Heart left ventricle (tissue), 16 donors: Measurements from ENCODE around the gene NSUN2. TPM values are rescaled to one million over a fixed set of nuclear protein-coding genes. Genes with fewer than 3 reads are reported as not detected.

Experiments
- ATAC-seq, 4 donors: fragments of 200-7000 bp; cut with Tn5 transposase; one replicate each; pipeline ENCODE4 v1.9.1; 2020 to 2022; ENCODE audit warnings: moderate library complexity in 4 of 4, mild to moderate bottlenecking in 3 of 4, moderate number of reproducible peaks in 1 of 4
- DNase-seq, 5 donors: peaks; one replicate each; pipeline ENCODE4 v3.0.0-alpha.2; 2020
- H3K27ac ChIP-seq, 12 donors: fragments of 200-600 bp; sonication (generic) in 4 of 12; one replicate each; pipeline versions ENCODE4 v1.5.0 to v1.8.0; 2016 to 2022; ENCODE audit warnings: mild to moderate bottlenecking in 2 of 12
- H3K27me3 ChIP-seq, 9 donors: fragments of 200-600 bp; sonication (generic) in 2 of 9; one replicate each; pipeline versions ENCODE4 v1.5.1 to v1.8.0; 2016 to 2022; ENCODE audit warnings: mild to moderate bottlenecking in 3 of 9
- H3K36me3 ChIP-seq, 9 donors: fragments of 200-600 bp; sonication (generic) in 2 of 9; one replicate each; pipeline versions ENCODE4 v1.5.0 to v1.8.0; 2018 to 2022; ENCODE audit warnings: mild to moderate bottlenecking in 2 of 9
- H3K4me1 ChIP-seq, 12 donors: fragments of 200-600 bp; sonication (generic) in 4 of 12; one replicate each; pipeline versions ENCODE4 v1.5.0 to v1.8.0; 2016 to 2022; ENCODE audit warnings: mild to moderate bottlenecking in 3 of 12
- H3K4me3 ChIP-seq, 12 donors: fragments of 200-600 bp; sonication (generic) in 4 of 12; one replicate each; pipeline versions ENCODE4 v1.5.0 to v1.8.0; 2017 to 2022; ENCODE audit warnings: mild to moderate bottlenecking in 9 of 12, moderate library complexity in 4 of 12
- H3K9me3 ChIP-seq, 12 donors: fragments of 200-600 bp; sonication (generic) in 4 of 12; one replicate each; pipeline versions ENCODE4 v1.5.0 to v1.8.0; 2016 to 2022; ENCODE audit warnings: mild to moderate bottlenecking in 1 of 12
- POLR2A ChIP-seq, 2 donors: fragments of 450-650 bp; IDR thresholded peaks; one replicate each; pipeline ENCODE4 v1.6.1; 2017; ENCODE audit warnings: antibody characterized with exemption in 2 of 2, mild to moderate bottlenecking in 2 of 2, moderate library complexity in 2 of 2
- WGBS, 4 donors: extraction: QIAGEN DNeasy Blood & Tissue Kit in 2 of 4; methylation state at CpG; one replicate each; pipeline versions ENCODE4 v1.1.5 to v1.1.7; 2013 to 2018; 5-methylcytosine and 5-hydroxymethylcytosine counted together
- intact Hi-C, 10 donors: fragments of 100-400 bp; cut with DNase I; formaldehyde crosslinking; loops; one replicate each; pipeline versions ENCODE4 v1.11.1 to v1.14.2; 2022
- polyA plus RNA-seq, 2 donors: library from polyadenylated mRNA; stranded (reverse); fragments of 200-250 nt; gene quantifications; one replicate each; pipeline ENCODE4 v1.2.3, GENCODE V29; 2013
- total RNA-seq, 9 donors: library from RNA; depleted of rRNA in 2 of 9; stranded (reverse); fragments of >200 nt in 2 of 9; fragmentation: NEBNext Ultra II Directional in 3 of 9; extraction: Animal tissue kit (Norgen Biotek cat#: 25700) in 3 of 9; gene quantifications; one replicate each; pipeline versions ENCODE4 v1.1.0 to v1.2.4, GENCODE V29; 2016 to 2023
- TF ChIP-seq, protein P1 (sequence below), 12 donors: fragments of 200-600 bp; sonication (generic) in 4 of 12; IDR thresholded peaks; one replicate each; pipeline versions ENCODE4 v1.5.0 to v1.8.0; 2018 to 2022; ENCODE audit warnings: antibody characterized with exemption in 12 of 12, mild to moderate bottlenecking in 5 of 12
- donor health status: ischemic (EF 13 %, LVEDD 7.1; RV severe dilation, severe dysfunction).
- donor health status: healthy with polysubstance abuse.
- donor health status: DM: no; HTN: yes; CAD: no.
- donor health status: DM: no; HTN: no; CAD: no.
- donor health status: ischemic (EF 25% LVEDD 6.9; RV normal size, moderate dysfunction).
- donor health status: ischemic (EF 25% LVEDD 5.7; RV mildly dilated, moderate dysfunction).
- donor health status: healthy.
- donor health status: DM: yes; HTN: yes; CAD: no.
- donor health status: ischemic (EF 35%, LVEDD 5.7; RV mildly dilated, moderate dysfunction).
- donor health status: nonischemic (EF 11% LVEDD 7.7; RV severe dilation, severe dysfunction).
- donor health status: DM: yes; HTN: yes; CAD: no.
- donor health status: PGD.
- donor health status: ischemic (EF 29% LVEDD 5.4; RV normal size, mild dysfunction).
- donor health status: nonischemic (EF 23%, LVEDD 6.1; RV moderate dilation, normal function).

The NSUN2 gene
- total and polyA plus RNA-seq, 11 donors: 21.9 to 42.7 (median 34.0) TPM

DNA sequence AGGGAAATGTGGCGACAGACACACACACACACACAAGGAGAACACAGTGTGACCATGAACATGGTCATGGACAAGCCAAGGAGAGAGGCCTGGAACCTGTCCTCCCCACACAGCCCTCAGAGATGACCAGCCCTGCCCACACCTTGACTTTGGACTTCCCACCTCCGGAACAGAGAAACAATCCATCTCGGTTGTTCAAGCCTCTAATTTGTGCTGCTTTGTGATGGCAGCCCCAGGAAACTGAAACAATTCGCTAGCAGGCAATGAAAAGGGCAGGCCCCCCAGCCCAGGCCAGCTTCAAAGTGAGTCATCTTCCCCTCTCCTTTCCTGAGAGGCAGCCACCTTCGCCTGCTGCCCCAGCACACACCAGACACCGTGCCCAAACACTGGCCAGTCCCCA is 47.7 kb downstream of the NSUN2 start:
- TF ChIP-seq, protein P1, sequence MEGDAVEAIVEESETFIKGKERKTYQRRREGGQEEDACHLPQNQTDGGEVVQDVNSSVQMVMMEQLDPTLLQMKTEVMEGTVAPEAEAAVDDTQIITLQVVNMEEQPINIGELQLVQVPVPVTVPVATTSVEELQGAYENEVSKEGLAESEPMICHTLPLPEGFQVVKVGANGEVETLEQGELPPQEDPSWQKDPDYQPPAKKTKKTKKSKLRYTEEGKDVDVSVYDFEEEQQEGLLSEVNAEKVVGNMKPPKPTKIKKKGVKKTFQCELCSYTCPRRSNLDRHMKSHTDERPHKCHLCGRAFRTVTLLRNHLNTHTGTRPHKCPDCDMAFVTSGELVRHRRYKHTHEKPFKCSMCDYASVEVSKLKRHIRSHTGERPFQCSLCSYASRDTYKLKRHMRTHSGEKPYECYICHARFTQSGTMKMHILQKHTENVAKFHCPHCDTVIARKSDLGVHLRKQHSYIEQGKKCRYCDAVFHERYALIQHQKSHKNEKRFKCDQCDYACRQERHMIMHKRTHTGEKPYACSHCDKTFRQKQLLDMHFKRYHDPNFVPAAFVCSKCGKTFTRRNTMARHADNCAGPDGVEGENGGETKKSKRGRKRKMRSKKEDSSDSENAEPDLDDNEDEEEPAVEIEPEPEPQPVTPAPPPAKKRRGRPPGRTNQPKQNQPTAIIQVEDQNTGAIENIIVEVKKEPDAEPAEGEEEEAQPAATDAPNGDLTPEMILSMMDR (IDR thresholded peaks at IDR 0.05): no peak
- TF ChIP-seq POLR2A (IDR thresholded peaks at IDR 0.05): no peak
- Histone ChIP-seq H3K4me3 (no peak overlapping the region), H3K27ac (no peak overlapping the region), H3K9me3 (peaks cover 0 to 6% (median 0%) of the 10 kb centered on the region in 12 donors), H3K4me1 (peaks cover 0 to 15% (median 2%) of the 10 kb centered on the region in 12 donors), H3K36me3 (no peaks in the 10 kb centered on the region), H3K27me3 (peaks cover 0 to 28% (median 0%) of the 10 kb centered on the region in 9 donors)
- DNase-seq: no peak
- 57 to 80% (median 60%) methylated on average over 4 to 6 of the region's 6 CpGs for WGBS, 4 donors
- ATAC-seq: no peak
- intact Hi-C loops: loop anchor here in 2 of 10 donors (10.0 kb wide), 2 partner anchors 210 to 700 kb away; partner anchors contain the start of gene MED10 (in 1 of the 2)

DNA sequence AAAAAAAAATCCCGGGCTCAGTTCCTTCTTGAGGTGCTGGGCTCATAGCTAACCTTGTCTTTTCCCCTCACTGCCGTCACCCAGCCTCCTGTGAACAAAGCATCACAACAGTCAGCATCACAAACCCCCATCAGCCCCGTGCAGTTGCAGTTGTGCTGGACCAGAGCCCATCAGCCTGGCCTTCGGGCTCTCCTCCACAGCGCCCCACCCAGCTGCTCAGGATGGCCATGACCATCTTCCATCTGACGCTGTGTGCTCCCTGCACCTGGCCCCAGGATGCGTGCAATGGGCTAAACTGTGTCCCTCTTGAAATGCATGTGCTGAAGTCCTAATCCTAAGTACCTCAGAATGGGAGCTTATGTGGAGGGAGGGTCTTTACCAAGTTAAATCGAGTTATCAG is 48.1 kb downstream of the NSUN2 start:
- DNase-seq (no peak), ATAC-seq (no peak)
- intact Hi-C loops: loop anchor here in 4 of 10 donors (5.0 to 10.0 kb wide), 4 partner anchors 210 to 1092 kb away; partner anchors contain the start of gene MED10 (in 1 of the 4)
- Histone ChIP-seq H3K27ac (no peak overlapping the region), H3K36me3 (no peaks in the 10 kb centered on the region), H3K27me3 (peaks cover 0 to 30% (median 0%) of the 10 kb centered on the region in 9 donors), H3K4me3 (no peak overlapping the region), H3K9me3 (peaks cover 0 to 6% (median 0%) of the 10 kb centered on the region in 12 donors), H3K4me1 (peaks cover 0 to 15% (median 2%) of the 10 kb centered on the region in 12 donors)
- WGBS, 4 donors: 80 to 88% (median 83%) methylated on average over 7 to 8 of the region's 8 CpGs
- no peak for TF ChIP-seq POLR2A (IDR thresholded peaks at IDR 0.05)
- TF ChIP-seq, protein P1 (IDR thresholded peaks at IDR 0.05): no peak

DNA sequence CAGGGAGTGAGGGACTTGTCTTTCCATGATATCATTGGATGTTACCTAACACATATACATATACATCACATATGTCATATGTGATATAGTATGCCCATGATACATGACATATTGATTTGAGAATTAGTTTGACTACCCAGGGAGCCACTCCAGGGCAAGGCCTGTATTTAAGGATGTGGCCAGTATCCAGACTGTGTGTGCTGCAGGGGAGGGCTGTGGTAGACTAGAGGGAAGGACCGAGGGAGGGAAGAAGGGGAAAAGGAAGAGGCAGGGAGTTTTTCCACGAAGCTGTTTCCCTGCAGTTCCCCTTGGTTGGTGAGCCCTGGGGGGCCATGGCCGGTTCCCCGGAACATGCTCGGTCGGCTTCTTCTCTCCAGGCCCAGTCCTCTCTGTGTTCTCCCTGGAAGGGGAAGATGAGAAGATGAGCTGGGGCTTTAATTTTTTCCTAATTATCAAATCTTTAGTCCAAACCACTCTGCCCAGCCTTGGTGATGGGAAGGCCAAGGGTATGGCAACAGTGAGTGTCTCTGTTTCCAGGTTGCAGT is 48.7 kb downstream of the NSUN2 start:
- no peak for ATAC-seq
- H3K4me1 ChIP-seq: peaks cover 0 to 15% (median 2%) of the 10 kb centered on the region in 12 donors
- peaks cover 0 to 30% (median 0%) of the 10 kb centered on the region in 9 donors for H3K27me3 ChIP-seq
- peaks cover 0 to 6% (median 0%) of the 10 kb centered on the region in 12 donors for H3K9me3 ChIP-seq
- H3K27ac ChIP-seq: no peak overlapping the region
- intact Hi-C loops: loop anchor here in 4 of 10 donors (5.0 to 10.0 kb wide), 4 partner anchors 209 to 1092 kb away; partner anchors contain the start of gene MED10 (in 1 of the 4)
- no peaks in the 10 kb centered on the region for H3K36me3 ChIP-seq
- WGBS, 4 donors: 63 to 72% (median 67%) methylated on average over 6 of the region's 6 CpGs
- no peak for DNase-seq
- TF ChIP-seq, protein P1 (IDR thresholded peaks at IDR 0.05): no peak
- TF ChIP-seq POLR2A (IDR thresholded peaks at IDR 0.05): no peak
- no peak overlapping the region for H3K4me3 ChIP-seq

DNA sequence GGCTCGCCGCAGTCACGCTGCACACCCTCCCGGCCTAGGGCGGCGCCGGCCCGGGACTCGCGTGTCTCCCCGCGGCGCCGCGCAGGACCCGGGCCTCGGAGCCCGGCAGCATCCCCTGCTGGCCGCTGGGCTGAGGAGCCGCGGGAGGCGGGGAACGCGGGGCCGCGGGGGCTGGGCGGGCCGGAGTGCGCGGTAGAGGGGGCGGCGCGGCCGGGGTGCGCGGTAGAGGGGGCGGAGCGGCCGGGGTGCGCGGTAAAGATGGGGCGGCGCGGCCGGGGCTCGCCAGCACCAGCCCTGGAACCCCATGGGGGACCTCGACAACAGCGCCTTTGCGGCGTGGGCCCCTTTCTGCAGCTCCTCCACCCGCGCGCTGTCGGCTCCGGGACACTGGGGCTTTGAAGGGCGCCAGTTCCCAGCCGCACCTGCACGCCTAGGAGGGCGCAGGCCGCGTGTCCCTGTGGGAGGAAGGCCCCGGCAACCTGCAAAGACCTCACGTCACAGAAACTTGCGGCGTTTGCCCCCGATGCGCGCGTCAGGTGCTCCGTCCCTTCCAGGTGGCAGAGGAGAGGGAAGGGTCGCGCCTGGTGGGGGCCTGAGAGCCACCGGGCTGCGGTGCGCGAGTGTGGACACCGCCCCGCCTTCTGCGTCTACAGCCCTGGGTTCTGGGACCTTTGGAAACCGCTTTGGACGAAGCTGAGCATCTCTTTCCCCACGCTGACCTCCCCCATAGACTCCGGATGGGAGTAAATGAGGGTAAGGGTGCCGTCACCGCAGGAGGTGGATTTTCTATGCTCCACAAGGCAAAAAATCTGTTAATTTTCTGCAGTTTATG is 49.6 kb downstream of the NSUN2 start:
- intact Hi-C loops: loop anchor here in 4 of 10 donors (5.0 to 10.0 kb wide), 4 partner anchors 208 to 1091 kb away; partner anchors contain the start of gene MED10 (in 1 of the 4)
- peak in 4 of 5 donors; percentile 39 to 67 (median 53) for DNase-seq

More for the DNA sequence above, 49.6 kb downstream of the NSUN2 start:
- Histone ChIP-seq H3K36me3 (no peaks in the 10 kb centered on the region), H3K4me3 (peak overlapping the region in 11 of 12 donors; percentile 30 to 61 (median 48)), H3K4me1 (peaks cover 0 to 15% (median 2%) of the 10 kb centered on the region in 12 donors), H3K9me3 (peaks cover 0 to 6% (median 0%) of the 10 kb centered on the region in 12 donors), H3K27ac (peak overlapping the region in 1 of 12 donors; percentile 2), H3K27me3 (peaks cover 0 to 30% (median 0%) of the 10 kb centered on the region in 9 donors)
- peak; percentile 48 to 96 (median 84) for ATAC-seq
- TF ChIP-seq, protein P1 (IDR thresholded peaks at IDR 0.05): peak in 11 of 12 donors; percentile 17 to 65 (median 42)
- TF ChIP-seq POLR2A (IDR thresholded peaks at IDR 0.05): no peak
- 5 to 11% (median 7%) methylated on average over 36 to 85 of the region's 85 CpGs for WGBS, 4 donors
